NB4 (cell line): Measurements from ENCODE around the gene GSTA5.

Experiments
- TF ChIP-seq, protein P1 (sequence below): IDR thresholded peaks from one replicate; pipeline ENCODE4 v1.5.1; 2012; ENCODE audit warnings: low read depth, low read length
- TF ChIP-seq, protein P2 (sequence below): IDR thresholded peaks from 2 replicates; pipeline ENCODE4 v1.6.1; 2011; ENCODE audit warnings: low read depth, low read length

DNA sequence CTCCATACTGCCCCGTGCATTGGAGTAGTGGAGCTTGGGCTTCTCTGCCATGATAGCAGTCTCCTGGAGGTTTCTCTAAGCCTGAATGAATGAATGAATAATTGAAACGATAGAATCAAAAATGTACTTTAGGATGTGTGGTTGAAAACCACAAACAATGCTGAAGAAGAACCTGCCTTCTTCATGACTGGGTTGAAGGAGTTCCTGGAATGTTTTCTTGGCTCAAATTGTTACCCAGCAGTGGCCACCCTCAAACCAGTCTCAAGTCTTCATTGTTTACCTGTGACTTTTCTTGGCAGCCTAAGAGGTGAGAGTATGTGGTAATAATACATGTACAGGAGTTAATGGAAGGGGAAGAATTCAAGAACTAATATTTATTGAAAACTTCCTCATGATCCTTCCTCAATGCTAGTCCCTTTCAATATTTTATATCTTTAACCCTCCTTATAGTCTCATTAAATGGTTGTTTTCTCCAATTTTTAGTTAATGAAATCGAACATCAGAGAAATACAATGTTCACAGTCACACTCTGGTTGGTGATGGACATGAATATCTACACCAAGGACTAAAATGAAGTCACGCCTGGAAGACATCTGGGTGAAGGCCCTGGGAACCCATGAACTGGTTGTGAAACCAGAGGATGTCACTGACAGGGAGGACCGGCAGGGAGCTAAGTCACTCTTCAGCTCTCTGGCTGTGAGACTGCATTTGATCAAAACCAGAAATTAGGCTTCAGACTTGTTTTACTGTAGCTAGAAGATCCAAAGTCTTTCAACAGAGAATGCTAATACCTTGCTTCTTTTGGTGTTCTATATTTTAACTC lies at the start of gene GSTA5:
- TF ChIP-seq, protein P1, sequence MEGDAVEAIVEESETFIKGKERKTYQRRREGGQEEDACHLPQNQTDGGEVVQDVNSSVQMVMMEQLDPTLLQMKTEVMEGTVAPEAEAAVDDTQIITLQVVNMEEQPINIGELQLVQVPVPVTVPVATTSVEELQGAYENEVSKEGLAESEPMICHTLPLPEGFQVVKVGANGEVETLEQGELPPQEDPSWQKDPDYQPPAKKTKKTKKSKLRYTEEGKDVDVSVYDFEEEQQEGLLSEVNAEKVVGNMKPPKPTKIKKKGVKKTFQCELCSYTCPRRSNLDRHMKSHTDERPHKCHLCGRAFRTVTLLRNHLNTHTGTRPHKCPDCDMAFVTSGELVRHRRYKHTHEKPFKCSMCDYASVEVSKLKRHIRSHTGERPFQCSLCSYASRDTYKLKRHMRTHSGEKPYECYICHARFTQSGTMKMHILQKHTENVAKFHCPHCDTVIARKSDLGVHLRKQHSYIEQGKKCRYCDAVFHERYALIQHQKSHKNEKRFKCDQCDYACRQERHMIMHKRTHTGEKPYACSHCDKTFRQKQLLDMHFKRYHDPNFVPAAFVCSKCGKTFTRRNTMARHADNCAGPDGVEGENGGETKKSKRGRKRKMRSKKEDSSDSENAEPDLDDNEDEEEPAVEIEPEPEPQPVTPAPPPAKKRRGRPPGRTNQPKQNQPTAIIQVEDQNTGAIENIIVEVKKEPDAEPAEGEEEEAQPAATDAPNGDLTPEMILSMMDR = no peak
- TF ChIP-seq, protein P2, sequence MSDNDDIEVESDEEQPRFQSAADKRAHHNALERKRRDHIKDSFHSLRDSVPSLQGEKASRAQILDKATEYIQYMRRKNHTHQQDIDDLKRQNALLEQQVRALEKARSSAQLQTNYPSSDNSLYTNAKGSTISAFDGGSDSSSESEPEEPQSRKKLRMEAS = no peak
